OCI-LY7 (cell line): ENCODE results near the gene FKBP1A.

Source experiments
- CTCF ChIP-seq: fragments of 200-600 bp; sonication (generic); conservative IDR thresholded peaks from 2 replicates; pipeline ENCODE4 v1.5.1; 2014; ENCODE audit warnings: mild to moderate bottlenecking, antibody characterized with exemption, low read length, moderate library complexity, mixed read lengths
- EZH2phosphoT487 ChIP-seq: fragments of 200-600 bp; sonication (generic); IDR thresholded peaks from 2 replicates; pipeline ENCODE4 v1.6.1; 2018; ENCODE audit warnings: low read depth, borderline replicate concordance, mild to moderate bottlenecking, mixed run types, antibody characterized with exemption, low read length, moderate library complexity, mixed read lengths

GRCh38 chr20:1345030-1345755, 47.7 kb downstream of the FKBP1A start:
- no peak for TF ChIP-seq CTCF
- no peak for TF ChIP-seq EZH2phosphoT487
